GM19238 (cell line): ENCODE measurements around the gene LY6G5B.

Experiments
- DNase-seq: peaks from one replicate; pipeline ENCODE4 v3.0.0; 2011; ENCODE audit warnings: low spot score; ENCODE audit not compliant: insufficient read length

The LY6G5B gene

DNA sequence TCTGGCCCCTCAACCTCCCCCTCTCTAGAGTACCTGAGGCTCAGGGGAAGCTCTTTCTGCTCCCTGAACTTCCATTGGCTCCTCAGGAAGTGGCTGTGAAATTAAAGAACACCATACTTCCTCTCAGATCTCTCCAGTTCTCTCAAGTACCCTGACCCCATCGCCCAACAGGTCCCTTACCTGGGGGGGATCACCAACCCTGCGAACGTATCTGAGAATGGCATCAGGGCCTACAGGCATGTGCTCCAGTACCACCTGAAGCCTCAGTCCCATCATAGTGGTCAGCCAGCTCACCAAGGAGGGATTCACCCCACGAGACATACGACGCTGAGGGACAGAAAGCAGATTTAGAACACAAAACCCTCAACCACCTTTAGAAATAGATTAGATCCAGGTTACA is 29.2 kb upstream of the LY6G5B start:
- DNase-seq: no peak

DNA sequence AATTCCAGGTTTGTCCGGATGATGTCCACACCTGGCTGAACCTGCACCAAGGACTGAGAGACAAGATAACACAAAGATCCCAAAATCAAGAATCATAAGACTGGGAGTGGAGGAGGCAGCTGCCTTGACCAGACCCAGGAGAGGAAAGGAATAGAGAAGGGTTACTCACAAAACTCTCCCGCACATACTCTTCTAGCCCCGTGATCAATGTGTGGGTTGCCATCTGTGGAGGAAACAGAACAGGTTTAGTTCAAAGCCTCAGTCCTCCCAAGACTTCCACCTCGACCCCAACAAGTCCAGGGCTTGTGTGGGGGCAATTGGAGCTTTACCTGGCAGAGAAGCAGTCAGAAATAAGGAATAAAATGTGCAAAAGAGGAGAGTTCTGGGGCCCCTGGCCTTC is 28.4 kb upstream of the LY6G5B start:
- DNase-seq: no peak

DNA sequence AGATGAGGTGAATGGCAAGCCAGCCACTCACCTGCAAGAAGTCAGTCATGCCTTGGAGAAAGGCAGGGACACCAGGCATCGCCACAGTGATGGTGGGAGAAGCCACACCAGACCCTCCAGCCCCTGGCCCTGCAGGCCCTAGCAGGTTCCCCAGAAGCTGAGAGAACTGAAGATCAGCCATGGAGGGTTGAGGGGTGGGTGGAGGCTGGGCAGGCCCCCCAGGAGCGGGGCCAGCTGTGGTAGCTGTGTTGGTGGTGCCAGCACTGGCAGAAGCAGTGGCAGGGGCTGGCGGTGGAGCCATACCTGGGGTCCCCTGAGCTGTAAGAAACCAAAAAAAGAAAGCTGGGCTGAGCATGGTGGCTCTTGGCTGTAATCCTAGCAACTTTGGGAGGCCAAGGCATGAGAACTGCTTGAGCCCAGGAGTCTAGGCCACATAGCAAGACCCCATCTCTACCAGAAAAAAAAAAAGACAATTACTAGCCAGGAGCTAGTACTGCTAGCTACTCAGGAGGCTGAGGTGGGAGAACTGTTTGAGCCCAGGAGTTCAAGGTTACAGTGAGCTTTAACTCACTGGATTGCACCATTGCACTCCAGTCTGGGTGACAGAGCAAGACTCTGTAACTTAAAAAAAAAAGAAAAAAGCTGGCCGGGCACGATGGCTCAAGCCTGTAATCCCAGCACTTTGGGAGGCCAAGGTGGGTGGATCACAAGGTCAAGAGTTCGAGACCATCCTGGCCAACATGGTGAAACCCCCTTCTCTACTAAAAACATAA is 26.8 kb upstream of the LY6G5B start:
- no peak for DNase-seq

DNA sequence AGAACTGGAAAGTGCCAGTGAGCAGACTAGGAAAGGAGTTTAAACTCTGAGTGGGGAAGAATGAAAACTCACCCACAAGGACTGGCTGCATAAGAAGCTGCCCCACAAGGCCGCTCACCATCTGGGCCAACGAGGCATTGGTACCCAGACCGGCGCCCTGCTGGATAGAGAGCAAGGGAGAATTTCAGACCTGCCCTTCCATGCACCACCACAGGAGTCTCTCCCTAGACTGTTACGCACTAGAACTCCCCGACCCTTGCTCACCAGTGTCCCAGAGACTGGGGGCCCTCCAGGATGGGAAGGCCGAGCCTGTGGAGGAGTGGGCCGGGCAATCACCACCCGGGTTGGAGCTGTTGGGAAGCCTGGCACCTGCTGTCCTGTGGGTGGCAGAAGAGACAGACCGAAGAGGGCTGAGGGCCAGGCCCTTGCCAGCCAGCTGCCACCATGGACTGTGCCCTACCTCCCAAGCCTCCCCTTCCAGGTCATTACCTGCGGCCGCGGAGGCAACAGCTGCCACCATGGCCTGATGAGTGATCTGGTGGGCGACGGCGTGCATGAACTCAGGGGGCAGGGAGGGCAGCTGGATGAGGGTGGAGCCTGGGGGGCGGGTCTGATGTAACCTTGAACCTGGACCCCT is 25.8 kb upstream of the LY6G5B start:
- DNase-seq: no peak

DNA sequence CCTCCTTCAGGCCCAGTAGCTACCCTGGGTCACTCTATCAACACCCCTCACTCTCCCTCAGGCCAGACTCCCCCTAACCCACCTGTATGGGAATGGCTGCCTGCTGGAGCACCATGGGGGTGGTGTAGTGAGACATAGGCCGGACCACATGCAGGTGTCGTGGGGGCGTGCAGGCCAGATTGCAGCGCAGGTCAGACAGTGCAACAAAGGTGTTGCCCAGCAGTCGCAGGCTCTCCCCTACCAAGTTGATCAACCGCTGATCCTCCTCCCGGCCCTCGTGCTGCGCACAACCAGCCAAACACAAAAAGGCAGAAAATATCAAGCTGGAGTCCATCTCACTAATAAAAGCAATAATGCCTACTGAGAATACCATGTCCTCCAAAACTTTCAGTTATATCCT is 24.5 kb upstream of the LY6G5B start:
- no peak for DNase-seq

DNA sequence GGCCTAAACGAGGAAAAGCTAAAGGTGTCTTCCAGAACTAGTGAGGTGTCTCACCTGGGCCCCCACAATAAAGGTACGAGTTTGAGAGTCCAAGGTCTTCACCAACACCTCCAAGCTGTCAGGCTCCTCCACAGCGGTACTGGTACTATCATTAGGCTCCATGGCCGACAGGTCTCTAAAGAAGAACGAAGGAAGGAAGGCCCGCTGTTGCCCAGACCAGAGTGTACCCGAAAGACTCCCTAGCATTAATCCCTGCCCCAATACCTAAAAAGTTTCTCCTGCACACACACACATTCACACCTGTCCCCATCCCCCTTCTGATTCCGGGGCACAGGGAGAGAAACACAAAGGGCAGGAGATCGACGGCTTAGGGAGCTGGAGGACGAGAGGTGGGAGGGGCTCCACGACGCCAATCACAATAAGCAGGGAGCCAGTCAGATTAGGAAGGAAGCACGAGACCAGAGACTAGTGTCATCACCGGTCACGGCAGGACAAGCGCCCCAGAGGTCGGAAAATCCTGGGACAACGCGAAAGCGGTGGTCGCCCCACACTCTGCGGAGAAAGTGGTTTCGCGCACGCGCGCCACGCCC is 18.1 kb upstream of the LY6G5B start:
- DNase-seq: peak; percentile 65

DNA sequence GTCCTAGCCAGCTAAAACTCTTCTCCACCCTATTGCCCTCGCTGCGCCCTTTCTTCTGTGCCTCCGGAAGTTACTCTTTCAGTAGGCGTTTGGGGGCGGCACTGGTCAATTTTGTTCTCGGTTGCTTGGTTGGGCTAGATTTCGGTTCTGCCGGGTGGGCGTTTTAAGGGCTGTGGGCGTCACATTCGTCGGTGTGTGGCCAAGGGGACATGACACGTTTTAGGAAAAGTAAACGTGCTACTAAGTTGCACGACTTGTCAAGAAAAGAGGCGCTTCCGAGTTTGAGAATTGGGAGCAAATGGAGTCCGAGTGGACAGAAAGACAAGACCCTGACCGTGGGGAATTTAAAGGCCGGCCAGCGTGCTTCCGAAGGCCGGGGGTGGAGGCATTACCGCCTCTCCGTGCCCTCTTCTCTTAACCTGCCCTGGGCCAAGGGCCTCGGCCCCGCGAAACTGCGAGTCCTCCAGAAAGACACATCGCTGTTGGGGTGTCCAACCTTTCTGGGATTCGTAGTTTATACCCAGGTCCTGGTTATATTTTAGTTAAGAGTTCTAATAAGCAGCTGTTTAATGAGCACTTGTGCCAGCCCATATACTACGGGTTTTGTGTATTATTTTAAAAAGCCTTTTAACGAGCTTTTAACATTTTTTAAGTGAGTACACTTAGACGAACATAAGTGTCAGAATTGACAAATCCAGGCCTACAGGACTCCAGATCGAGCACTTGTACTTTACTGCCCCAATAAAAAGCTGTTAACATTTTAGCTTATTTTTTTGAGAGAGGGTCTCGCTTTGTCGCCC is 16.7 kb upstream of the LY6G5B start:
- DNase-seq: peak; percentile 94

DNA sequence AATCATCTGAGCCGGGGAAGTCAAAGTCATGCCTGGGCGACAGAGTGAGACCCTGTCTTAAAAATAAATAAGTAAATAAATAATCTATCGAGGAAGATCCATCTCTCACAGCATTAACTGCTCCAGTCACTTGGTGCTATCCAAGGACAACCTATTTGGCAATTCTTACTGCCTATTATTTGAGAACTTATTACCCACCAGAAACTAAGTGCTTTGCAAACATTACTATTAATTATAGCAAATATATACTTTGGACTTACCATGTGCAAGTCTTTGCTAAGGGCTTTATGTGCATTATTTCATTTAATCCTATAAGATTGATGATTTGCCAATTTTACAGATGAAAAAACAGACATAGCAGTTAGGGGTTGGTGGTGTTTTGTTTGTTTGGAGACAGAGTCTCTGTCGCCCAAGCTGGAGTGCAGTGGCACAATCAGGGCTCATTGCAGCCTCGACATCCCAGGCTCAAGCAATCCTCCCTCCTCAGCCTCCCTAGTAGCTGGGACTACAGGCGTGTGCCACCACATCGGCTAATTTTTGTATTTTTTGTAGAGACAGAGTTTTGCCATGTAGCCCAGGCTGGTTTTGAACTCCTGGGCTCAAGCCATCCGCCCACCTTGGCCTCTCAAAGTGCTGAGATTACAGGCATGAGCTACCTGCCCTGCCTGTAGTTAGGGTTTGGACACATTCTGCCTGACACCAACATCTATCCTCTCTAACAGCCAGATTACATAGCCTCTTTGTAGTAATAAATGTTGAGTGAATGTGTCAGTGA is 15.0 kb upstream of the LY6G5B start:
- no peak for DNase-seq

DNA sequence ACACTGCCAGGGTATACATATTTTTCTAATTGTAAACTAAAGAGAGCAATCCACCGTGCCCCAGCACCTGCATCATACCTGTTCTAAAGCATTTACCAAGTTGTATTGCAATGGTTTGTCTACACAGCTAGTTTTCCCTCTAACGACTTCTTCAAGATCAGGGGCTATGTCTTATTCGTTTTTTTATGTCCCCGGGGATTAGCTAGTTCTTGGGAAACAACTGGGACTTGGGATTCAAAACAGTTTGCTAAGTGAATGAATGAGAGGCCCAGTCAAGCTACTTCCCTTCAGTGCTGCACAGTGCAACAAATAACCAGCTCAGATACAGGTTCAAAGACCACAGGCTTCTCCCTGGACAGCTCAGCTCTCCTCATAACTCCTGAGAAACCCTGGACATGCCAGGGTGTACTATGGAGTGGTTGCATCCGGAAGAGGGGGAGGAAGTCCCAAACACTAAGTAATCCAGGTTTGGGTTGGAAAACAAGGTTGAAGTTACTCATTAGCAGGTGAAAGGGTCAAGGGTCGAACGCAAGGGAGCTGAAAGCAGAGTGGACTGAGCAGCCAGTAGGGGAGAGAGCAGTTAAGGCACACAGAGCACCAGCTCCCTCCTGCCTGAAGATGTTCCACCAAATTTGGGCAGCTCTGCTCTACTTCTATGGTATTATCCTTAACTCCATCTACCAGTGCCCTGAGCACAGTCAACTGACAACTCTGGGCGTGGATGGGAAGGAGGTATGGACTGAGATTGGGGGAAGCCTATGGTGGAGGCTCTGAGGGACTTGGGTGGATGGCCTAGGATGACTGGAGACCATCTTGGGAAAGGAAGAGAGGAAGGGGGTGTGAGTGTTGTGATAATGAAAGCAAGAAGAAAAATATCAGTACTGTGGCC is 14.2 kb upstream of the LY6G5B start, which contains the start of gene APOM:
TSS of gene APOM (plus strand) at position 546 of the 889 bp plus-strand sequence. CDS start at position 619, 73 bp downstream.
- DNase-seq: no peak

DNA sequence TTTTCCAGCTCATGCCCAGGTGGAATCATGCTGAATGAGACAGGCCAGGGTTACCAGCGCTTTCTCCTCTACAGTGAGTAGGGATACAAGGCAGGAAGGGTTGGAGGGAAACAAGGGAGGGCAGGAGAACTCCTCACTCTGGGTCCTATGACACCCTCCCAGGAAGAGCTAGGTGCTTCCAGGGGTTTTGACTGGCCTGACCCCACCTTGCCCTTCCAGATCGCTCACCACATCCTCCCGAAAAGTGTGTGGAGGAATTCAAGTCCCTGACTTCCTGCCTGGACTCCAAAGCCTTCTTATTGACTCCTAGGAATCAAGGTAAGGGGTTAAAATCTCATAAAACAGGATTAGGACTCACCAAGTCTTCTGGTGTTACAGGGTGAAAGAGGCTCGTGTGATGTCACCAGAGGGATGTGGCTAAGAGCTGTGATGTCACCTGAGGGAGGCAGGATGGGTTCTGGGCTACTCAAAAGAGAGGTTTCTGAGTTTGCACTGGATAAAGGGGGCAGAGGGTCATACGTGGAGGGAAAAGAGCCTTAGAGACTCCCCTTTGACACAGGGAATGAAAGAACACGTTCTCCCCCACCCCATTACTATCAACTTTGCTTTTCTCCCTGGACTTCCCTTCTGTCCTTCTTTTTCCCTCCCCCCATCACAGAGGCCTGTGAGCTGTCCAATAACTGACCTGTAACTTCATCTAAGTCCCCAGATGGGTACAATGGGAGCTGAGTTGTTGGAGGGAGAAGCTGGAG is 12.2 kb upstream of the LY6G5B start:
- no peak for DNase-seq

DNA sequence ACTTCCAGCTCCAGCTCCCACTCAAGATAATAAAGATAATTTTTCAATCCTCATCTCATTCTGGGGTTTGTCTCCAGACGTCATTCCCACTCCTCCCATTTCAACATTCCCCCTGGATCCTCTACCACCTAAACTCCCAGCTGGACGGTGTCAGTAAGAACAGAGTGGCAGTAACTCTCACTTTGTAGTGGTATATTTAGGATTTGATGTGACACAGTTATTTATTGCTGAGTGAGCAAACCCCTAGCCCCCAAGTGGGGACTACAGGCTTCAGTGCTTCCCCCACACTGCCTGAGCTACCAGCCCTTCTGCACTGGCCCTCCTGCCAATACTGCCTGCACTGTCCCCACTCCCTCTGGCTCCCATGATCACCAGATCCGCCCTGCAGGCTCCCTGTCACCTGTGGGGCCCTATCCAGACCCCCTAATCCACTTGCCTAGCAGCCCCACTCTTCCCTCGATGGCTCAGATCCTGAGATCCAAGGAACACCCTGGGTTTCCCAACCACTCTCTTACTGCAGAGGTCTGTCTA is 11.6 kb upstream of the LY6G5B start:
- DNase-seq: no peak

DNA sequence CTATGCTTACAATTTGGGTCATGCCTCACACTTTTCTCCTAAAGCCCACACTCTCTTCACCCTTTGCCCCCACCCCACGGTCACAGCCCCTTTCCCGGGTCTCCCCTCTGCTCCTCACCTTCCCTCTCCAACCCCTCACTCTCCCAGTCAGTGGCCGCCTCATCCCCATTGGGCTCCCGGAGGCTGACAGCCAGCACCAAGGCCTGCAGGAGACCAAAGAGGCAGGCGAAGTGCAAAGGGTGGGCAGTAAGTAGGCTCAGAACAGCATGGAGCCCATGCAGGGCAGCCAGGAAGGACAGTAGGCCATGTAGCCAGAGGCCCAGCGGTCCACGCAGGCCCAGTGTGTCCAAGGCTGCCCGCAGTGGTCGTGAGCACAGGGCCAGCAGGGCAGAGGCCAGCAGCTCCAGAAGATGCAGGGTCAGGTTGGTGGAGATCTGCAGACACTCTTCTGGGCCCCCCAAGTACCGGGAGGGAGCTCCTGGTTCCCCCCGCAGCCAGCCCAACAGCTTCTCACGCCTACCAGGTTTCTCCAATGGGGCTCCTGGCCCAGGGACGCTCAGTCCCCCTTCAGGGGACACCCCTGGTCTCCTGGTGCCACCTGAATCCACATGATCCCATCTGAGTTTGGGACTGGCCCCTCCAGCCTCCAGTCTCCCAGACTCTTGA is 10.7 kb upstream of the LY6G5B start:
- no peak for DNase-seq

DNA sequence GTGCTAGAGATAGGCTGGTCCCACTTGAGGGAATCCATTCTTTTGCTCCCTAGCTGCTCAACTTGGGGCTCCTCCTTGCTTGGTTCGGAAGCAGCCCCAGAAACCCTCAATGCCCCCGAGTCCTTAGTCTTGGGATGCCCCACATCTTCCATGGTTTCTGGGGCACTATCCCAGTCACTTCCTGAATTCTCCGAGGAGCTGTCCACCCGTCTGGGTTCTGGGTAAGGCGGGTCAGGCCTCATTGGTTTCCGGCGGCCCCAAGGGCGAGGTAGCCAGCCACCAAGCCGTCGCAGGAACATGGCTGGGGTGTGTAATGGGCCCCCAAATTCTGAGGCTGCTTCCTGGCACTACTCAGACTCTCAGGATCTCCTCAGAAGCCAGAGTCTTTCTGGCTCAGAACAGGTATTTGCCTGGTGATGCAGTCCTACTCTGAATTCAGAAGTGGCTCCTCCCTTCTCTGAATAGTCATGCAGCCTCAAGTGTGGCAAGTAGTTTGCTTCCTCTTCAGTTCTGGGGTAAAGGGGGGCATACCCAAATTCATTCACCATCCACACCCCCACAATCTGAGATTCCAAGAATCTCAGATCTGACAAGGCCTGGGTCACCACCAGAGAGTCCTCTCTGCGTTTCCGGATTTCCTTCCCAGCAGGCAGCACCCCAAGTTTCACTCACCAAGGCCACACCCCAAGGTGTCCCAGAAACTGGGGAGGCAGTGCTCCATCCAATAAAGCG is 10.0 kb upstream of the LY6G5B start:
- no peak for DNase-seq

DNA sequence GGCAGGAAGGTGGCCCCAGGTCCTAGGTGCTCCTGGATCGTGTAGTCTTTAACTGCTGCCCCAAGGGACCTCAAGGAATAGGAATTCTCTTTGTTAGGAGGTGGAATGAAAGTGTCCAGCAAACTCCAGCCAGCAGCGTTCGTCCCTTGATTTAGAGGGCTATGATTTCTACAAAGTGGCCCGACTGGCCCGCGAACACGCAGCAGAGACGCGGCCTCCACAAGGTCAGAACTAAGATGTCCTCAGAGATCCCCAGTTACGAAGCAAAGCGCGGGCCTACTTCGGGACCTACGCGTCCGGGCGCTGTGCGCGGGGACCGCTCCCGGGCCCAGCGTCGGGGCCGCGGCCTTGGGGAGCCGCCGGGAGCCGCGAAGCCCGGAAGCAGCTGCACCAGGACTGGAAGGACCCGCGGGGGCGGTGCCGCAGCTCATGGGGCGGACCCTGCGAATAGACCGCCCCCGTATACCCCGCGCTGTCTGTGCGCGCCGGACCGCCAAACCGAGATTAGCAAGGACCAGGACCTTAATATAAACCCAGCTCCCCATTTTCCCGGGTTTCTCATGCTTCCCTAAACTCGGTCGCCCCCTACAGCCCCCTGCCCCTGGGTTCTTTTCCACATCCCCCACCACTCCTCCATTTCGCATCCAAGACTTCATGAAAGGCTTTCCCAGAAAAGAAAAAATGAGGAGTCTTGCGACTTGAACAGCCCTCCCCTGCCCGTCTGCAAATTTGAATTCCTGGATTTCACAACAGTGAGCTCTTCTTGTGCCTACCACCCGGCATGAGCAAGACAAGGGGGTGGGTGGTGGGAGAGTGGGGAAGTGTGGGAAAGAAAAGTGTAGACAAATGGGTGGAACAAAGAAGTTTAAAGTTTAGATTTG is 9.2 kb upstream of the LY6G5B start, which contains the start of gene C6orf47:
TSS of gene C6orf47 (minus strand) at position 398 of the 881 bp plus-strand sequence. CDS start 831 bp downstream, outside the sequence.
- DNase-seq: peak; percentile 77

DNA sequence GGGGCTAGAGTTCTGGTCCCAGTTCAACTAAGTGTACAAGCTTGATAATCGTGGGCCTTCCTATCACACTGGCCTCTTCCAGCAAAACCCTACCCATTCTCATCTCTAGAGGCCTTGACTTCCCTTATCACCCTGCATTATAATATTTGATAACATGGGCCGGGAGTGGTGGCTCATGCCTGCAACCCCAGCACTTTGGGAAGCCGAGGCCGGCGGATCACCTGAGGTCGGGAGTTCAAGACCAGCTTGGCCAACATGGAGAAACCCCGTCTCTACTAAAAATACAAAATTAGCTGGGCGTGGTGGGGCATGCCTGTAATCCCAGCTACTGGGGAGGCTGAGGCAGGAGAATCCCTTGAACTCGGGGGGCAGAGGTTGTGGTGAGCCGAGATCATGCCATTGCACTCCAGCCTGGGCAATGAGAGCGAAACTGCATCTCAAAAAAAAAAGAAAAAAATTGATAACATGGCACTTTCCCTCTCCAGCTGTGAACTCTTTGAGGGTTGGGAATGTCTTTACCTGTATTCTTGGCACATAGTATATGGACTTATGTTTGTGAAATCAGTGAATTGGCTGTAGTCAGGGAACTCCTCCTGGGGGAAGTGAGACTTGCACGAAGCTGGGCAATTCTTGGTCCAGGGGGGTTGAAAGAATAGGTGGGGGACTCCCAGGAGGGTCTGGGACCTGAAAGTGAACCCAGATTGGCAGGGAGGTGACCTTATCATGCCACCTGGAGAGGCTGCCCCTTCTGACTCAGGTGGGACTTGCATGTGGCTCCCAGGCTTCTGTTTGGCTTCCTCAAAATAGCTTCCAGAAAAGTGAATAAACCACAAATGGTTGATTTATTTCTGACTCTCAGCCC is 8.3 kb upstream of the LY6G5B start:
- peak; percentile 47 for DNase-seq
